Activated CD4-positive, alpha-beta memory T cell treated with anti-CD3 and anti-CD28 coated beads for 36 hours (primary cell): ENCODE measurements around the gene GP5. TPM values are rescaled to one million over a fixed set of nuclear protein-coding genes. Genes with fewer than 3 reads are reported as not detected.

Experiments used
- CTCF ChIA-PET: fragments of 350-600 bp; sonication (Branson Sonifier 250); formaldehyde crosslinking; loops from one replicate; lab custom pipeline; 2021; ENCODE audit warnings: antibody characterized with exemption, inconsistent platforms; lab: Charles Lee
- POLR2A ChIA-PET: fragments of 350-600 bp; sonication (Branson Sonifier 250); formaldehyde crosslinking; loops from one replicate; lab custom pipeline; 2021; ENCODE audit warnings: antibody characterized with exemption; lab: Charles Lee
- DNase-seq: peaks from one replicate; pipeline ENCODE4 v3.0.0-alpha.2; 2020
- H3K27ac Mint-ChIP-seq: one replicate; pipeline ENCODE4 v1.8.0; 2021; ENCODE audit warnings: mixed read lengths
- H3K27me3 Mint-ChIP-seq: one replicate; pipeline ENCODE4 v1.8.0; 2021; ENCODE audit warnings: mixed read lengths
- H3K36me3 Mint-ChIP-seq: one replicate; pipeline ENCODE4 v1.8.0; 2021; ENCODE audit warnings: mixed read lengths
- H3K4me1 Mint-ChIP-seq: one replicate; pipeline ENCODE4 v1.8.0; 2021; ENCODE audit warnings: low read depth, mixed read lengths
- H3K4me3 Mint-ChIP-seq: one replicate; pipeline ENCODE4 v1.8.0; 2021; ENCODE audit warnings: mild to moderate bottlenecking, mixed read lengths
- H3K9me3 Mint-ChIP-seq: one replicate; pipeline ENCODE4 v1.8.0; 2021; ENCODE audit warnings: mixed read lengths
- intact Hi-C: fragments of 100-400 bp; cut with micrococcal nuclease; formaldehyde crosslinking; loops from one replicate; pipeline ENCODE4 v1.15.1; 2023
- total RNA-seq, 2 experiments: library from RNA; stranded (reverse); gene quantifications; one replicate each; pipeline ENCODE4 v1.2.3, GENCODE V29; 2021

The GP5 gene
- total RNA-seq, 2 experiments from 2014 or later: 0.24 to 0.31 TPM

GRCh38 chr3:194424373-194424772, 25.3 kb upstream of the GP5 start:
- Mint-ChIP-seq H3K9me3 (no peaks in the 10 kb centered on the region), H3K4me1 (no peaks in the 10 kb centered on the region), H3K36me3 (peaks cover 29% of the 10 kb centered on the region), H3K27me3 (no peaks in the 10 kb centered on the region), H3K4me3 (no peak overlapping the region), H3K27ac (no peak overlapping the region)
- intact Hi-C loops: no loop called here
- CTCF ChIA-PET: interaction anchor here (0.9 kb wide), 1 partner anchor 12 kb away, joined by 3 read pairs; no protein-coding TSS in a partner anchor
- POLR2A ChIA-PET: no interaction called here
- no peak for DNase-seq

GRCh38 chr3:194423317-194423716, 24.3 kb upstream of the GP5 start:
- Mint-ChIP-seq H3K4me1 (no peaks in the 10 kb centered on the region), H3K27me3 (no peaks in the 10 kb centered on the region), H3K36me3 (peaks cover 35% of the 10 kb centered on the region), H3K4me3 (no peak overlapping the region), H3K27ac (no peak overlapping the region), H3K9me3 (no peaks in the 10 kb centered on the region)
- ChIA-PET CTCF (interaction anchor here (0.5 to 0.9 kb wide), 2 partner anchors 13 to 19 kb away, joined by 3 read pairs; no protein-coding TSS in a partner anchor), POLR2A (no interaction called here)
- no peak for DNase-seq
- intact Hi-C loops: no loop called here

GRCh38 chr3:194422188-194422587, 23.1 kb upstream of the GP5 start:
- Mint-ChIP-seq H3K4me3 (no peak overlapping the region), H3K36me3 (peaks cover 31% of the 10 kb centered on the region), H3K9me3 (no peaks in the 10 kb centered on the region), H3K27ac (no peak overlapping the region), H3K27me3 (no peaks in the 10 kb centered on the region), H3K4me1 (no peaks in the 10 kb centered on the region)
- DNase-seq: no peak
- ChIA-PET CTCF (interaction anchor here (1.5 kb wide), 1 partner anchor 18 kb away, joined by 5 read pairs; no protein-coding TSS in a partner anchor), POLR2A (no interaction called here)
- intact Hi-C loops: no loop called here

- Mint-ChIP-seq H3K27ac (no peak overlapping the region), H3K4me3 (no peak overlapping the region), H3K9me3 (no peaks in the 10 kb centered on the region), H3K36me3 (peaks cover 27% of the 10 kb centered on the region), H3K27me3 (no peaks in the 10 kb centered on the region), H3K4me1 (no peaks in the 10 kb centered on the region)
- DNase-seq: no peak
- intact Hi-C loops: no loop called here
- ChIA-PET POLR2A (no interaction called here), CTCF (interaction anchor here (1.2 kb wide), 1 partner anchor 176 kb away, joined by 5 read pairs; no protein-coding TSS in a partner anchor)
Observed at GRCh38 chr3:194418671-194419070, 19.6 kb upstream of the GP5 start.

- H3K9me3 Mint-ChIP-seq: no peaks in the 10 kb centered on the region
- intact Hi-C loops: no loop called here
- CTCF ChIA-PET: interaction anchor here (0.6 to 7.5 kb wide), 6 partner anchors 10 to 261 kb away, joined by 3 to 106 read pairs (median 4); no protein-coding TSS in a partner anchor
- no peaks in the 10 kb centered on the region for H3K27me3 Mint-ChIP-seq
- DNase-seq: peak; percentile 20
- no peak overlapping the region for H3K27ac Mint-ChIP-seq
- H3K4me1 Mint-ChIP-seq: peaks cover 8% of the 10 kb centered on the region
- peaks cover 27% of the 10 kb centered on the region for H3K36me3 Mint-ChIP-seq
- POLR2A ChIA-PET: no interaction called here
- H3K4me3 Mint-ChIP-seq: no peak overlapping the region
Observed at GRCh38 chr3:194407423-194407822, 8.4 kb upstream of the GP5 start.

- Mint-ChIP-seq H3K36me3 (peaks cover 20% of the 10 kb centered on the region), H3K4me1 (peaks cover 8% of the 10 kb centered on the region), H3K4me3 (no peak overlapping the region), H3K9me3 (no peaks in the 10 kb centered on the region), H3K27me3 (no peaks in the 10 kb centered on the region), H3K27ac (no peak overlapping the region)
- ChIA-PET POLR2A (no interaction called here), CTCF (interaction anchor here (0.7 to 7.5 kb wide), 5 partner anchors 9 to 71 kb away, joined by 3 to 106 read pairs (median 3); no protein-coding TSS in a partner anchor)
- intact Hi-C loops: no loop called here
- no peak for DNase-seq
Observed at GRCh38 chr3:194405766-194406165, 6.7 kb upstream of the GP5 start.

- Mint-ChIP-seq H3K4me3 (no peak overlapping the region), H3K36me3 (peaks cover 14% of the 10 kb centered on the region), H3K27me3 (no peaks in the 10 kb centered on the region), H3K9me3 (no peaks in the 10 kb centered on the region), H3K27ac (no peak overlapping the region), H3K4me1 (peaks cover 12% of the 10 kb centered on the region)
- ChIA-PET POLR2A (no interaction called here), CTCF (interaction anchor here (0.6 to 7.5 kb wide), 9 partner anchors 10 to 623 kb away, joined by 3 to 106 read pairs (median 4); no protein-coding TSS in a partner anchor)
- peak; percentile 28 for DNase-seq
- intact Hi-C loops: loop anchor here (1.0 kb wide), 1 partner anchor 71 kb away; no protein-coding TSS in a partner anchor
Observed at GRCh38 chr3:194404365-194405140, 5.5 kb upstream of the GP5 start.

- CTCF ChIA-PET: interaction anchor here (1.1 to 7.5 kb wide), 3 partner anchors 57 to 70 kb away, joined by 3 to 106 read pairs (median 34); no protein-coding TSS in a partner anchor
- POLR2A ChIA-PET: interaction anchor here (0.5 kb wide), 1 partner anchor 106 kb away, joined by 3 read pairs; no protein-coding TSS in a partner anchor
- Mint-ChIP-seq H3K4me1 (peaks cover 34% of the 10 kb centered on the region), H3K27ac (no peak overlapping the region), H3K9me3 (no peaks in the 10 kb centered on the region), H3K36me3 (peaks cover 3% of the 10 kb centered on the region), H3K4me3 (no peak overlapping the region), H3K27me3 (peaks cover 22% of the 10 kb centered on the region)
- no peak for DNase-seq
- intact Hi-C loops: no loop called here
Observed at GRCh38 chr3:194401868-194402329, 2.8 kb upstream of the GP5 start.

GRCh38 chr3:194401346-194401745, 2.3 kb upstream of the GP5 start:
- Mint-ChIP-seq H3K36me3 (peaks cover 2% of the 10 kb centered on the region), H3K27ac (no peak overlapping the region), H3K4me3 (no peak overlapping the region), H3K27me3 (peaks cover 22% of the 10 kb centered on the region), H3K9me3 (no peaks in the 10 kb centered on the region), H3K4me1 (peaks cover 38% of the 10 kb centered on the region)
- ChIA-PET POLR2A (no interaction called here), CTCF (interaction anchor here (1.1 to 7.5 kb wide), 3 partner anchors 57 to 71 kb away, joined by 3 to 106 read pairs (median 34); no protein-coding TSS in a partner anchor)
- intact Hi-C loops: no loop called here
- no peak for DNase-seq

- H3K36me3 Mint-ChIP-seq: peaks cover 2% of the 10 kb centered on the region
- ChIA-PET POLR2A (no interaction called here), CTCF (interaction anchor here (6.2 kb wide), 1 partner anchor 66 kb away, joined by 47 read pairs; no protein-coding TSS in a partner anchor)
- intact Hi-C loops: no loop called here
- DNase-seq: no peak
- no peak overlapping the region for H3K4me3 Mint-ChIP-seq
- peaks cover 29% of the 10 kb centered on the region for H3K27me3 Mint-ChIP-seq
- no peak overlapping the region for H3K27ac Mint-ChIP-seq
- no peaks in the 10 kb centered on the region for H3K9me3 Mint-ChIP-seq
- peaks cover 51% of the 10 kb centered on the region for H3K4me1 Mint-ChIP-seq
Observed at GRCh38 chr3:194399874-194400411, 877 bp upstream of the GP5 start.

GRCh38 chr3:194397757-194398312, 1.2 kb downstream of the GP5 start:
- no peak overlapping the region for H3K27ac Mint-ChIP-seq
- POLR2A ChIA-PET: interaction anchor here (1.4 kb wide), 1 partner anchor 63 kb away, joined by 3 read pairs; no protein-coding TSS in a partner anchor
- H3K27me3 Mint-ChIP-seq: peaks cover 29% of the 10 kb centered on the region
- no peaks in the 10 kb centered on the region for H3K36me3 Mint-ChIP-seq
- H3K9me3 Mint-ChIP-seq: no peaks in the 10 kb centered on the region
- DNase-seq: peak; percentile 43
- intact Hi-C loops: loop anchor here (2.0 kb wide), 1 partner anchor 261 kb away; the partner anchor contains the start of gene HES1
- peak overlapping the region; percentile 61 for H3K4me3 Mint-ChIP-seq
- CTCF ChIA-PET: interaction anchor here (0.7 to 6.2 kb wide), 7 partner anchors 8 to 82 kb away, joined by 3 to 47 read pairs (median 4); no protein-coding TSS in a partner anchor
- peaks cover 51% of the 10 kb centered on the region for H3K4me1 Mint-ChIP-seq
